ENCODE data around the gene PPDPF. TPM values are rescaled to one million over a fixed set of nuclear protein-coding genes. Genes with fewer than 3 reads are reported as not detected.
"Not testable (repeated sequence)": the region's sequence is repeated elsewhere in the genome, so short reads cannot be mapped to it uniquely, and the experiment has no call there.

Gene PPDPF
- total and polyA plus RNA-seq, 4 donors = 176 to 386 (median 275) TPM

DNA sequence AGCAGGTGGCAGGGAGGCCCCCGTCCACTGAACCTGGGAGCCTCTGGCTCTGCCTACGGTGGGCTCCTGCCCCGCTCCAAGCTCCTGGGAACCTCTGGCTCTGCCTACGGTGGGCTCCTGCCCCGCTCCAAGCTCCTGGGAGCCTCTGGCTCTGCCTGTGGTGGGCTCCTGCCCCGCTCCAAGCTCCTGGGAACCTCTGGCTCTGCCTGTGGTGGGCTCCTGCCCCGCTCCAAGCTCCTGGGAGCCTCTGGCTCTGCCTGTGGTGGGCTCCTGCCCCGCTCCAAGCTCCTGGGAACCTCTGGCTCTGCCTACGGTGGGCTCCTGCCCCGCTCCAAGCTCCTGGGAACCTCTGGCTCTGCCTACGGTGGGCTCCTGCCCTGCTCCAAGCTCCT is 50.5 kb downstream of the PPDPF start:
- DNase-seq; H3K4me1 ChIP-seq (ENCODE audit: control insufficient read depth in 1 of 2, insufficient read depth in 2 of 2, low read length in 2 of 2); intact Hi-C loops (cut with DNase I); H3K9me3 ChIP-seq (ENCODE audit: control insufficient read depth, low read length); H3K27me3 ChIP-seq (ENCODE audit: control insufficient read depth in 1 of 2, insufficient read depth in 2 of 2, low read length in 1 of 2); H3K27ac ChIP-seq (ENCODE audit: low read depth in 1 of 2, low read length in 2 of 2); ATAC-seq (ENCODE audit: low FRiP score); H3K36me3 ChIP-seq (ENCODE audit: control insufficient read depth in 1 of 2, insufficient read depth in 2 of 2, low read length in 1 of 2); H3K4me3 ChIP-seq (ENCODE audit: low read length in 2 of 2): not testable (repeated sequence)
- 56 to 59% methylated on average over 2 to 8 of the region's 11 CpGs for WGBS, 2 donors

Other genes starting within 250 kb of the PPDPF start
- 10 to 100 TPM; 75.6 to 88.2 TPM for gene ARFGAP1, start 248.0 kb upstream of the PPDPF start, total RNA-seq
- 100 to 1,000 TPM in 1 of 2 donors, 10 to 100 TPM in 1; 21.7 to 202 TPM for gene ARFGAP1, start 248.0 kb upstream of the PPDPF start, polyA plus RNA-seq
- gene COL20A1, start 227.6 kb upstream of the PPDPF start, total RNA-seq = under 1 TPM in 1 of 2 donors, not detected in 1; 0.09 TPM
- under 1 TPM in 1 of 2 donors, not detected in 1; 0.15 TPM for gene COL20A1, start 227.6 kb upstream of the PPDPF start, polyA plus RNA-seq
- not detected for gene CHRNA4, start 159.4 kb upstream of the PPDPF start, total RNA-seq
- gene CHRNA4, start 159.4 kb upstream of the PPDPF start, polyA plus RNA-seq = not detected
- gene KCNQ2, start 48.1 kb upstream of the PPDPF start, total RNA-seq = not detected
- not detected for gene KCNQ2, start 48.1 kb upstream of the PPDPF start, polyA plus RNA-seq
- gene EEF1A2, start 21.7 kb upstream of the PPDPF start, total RNA-seq = 1 to 10 TPM in 1 of 2 donors, under 1 TPM in 1; 0.88 to 1.5 TPM
- 1 to 10 TPM in 1 of 2 donors, under 1 TPM in 1; 0.64 to 6.0 TPM for gene EEF1A2, start 21.7 kb upstream of the PPDPF start, polyA plus RNA-seq
- gene PTK6, start 16.6 kb downstream of the PPDPF start, total RNA-seq = under 1 TPM; 0.19 to 0.30 TPM
- gene PTK6, start 16.6 kb downstream of the PPDPF start, polyA plus RNA-seq = 1 to 10 TPM in 1 of 2 donors, under 1 TPM in 1; 0.10 to 4.6 TPM
- gene SRMS, start 27.0 kb downstream of the PPDPF start, total RNA-seq = not detected
- not detected for gene SRMS, start 27.0 kb downstream of the PPDPF start, polyA plus RNA-seq
- under 1 TPM in 1 of 2 donors, not detected in 1; 0.57 TPM for gene FNDC11, start 33.4 kb downstream of the PPDPF start, total RNA-seq
- under 1 TPM in 1 of 2 donors, not detected in 1; 0.84 TPM for gene FNDC11, start 33.4 kb downstream of the PPDPF start, polyA plus RNA-seq
- 10 to 100 TPM; 23.2 to 41.6 TPM for gene HELZ2, start 53.5 kb downstream of the PPDPF start, total RNA-seq
- gene HELZ2, start 53.5 kb downstream of the PPDPF start, polyA plus RNA-seq = 1 to 10 TPM; 2.3 to 4.8 TPM
- 10 to 100 TPM; 10.2 to 10.3 TPM for gene GMEB2, start 106.3 kb downstream of the PPDPF start, total RNA-seq
- gene GMEB2, start 106.3 kb downstream of the PPDPF start, polyA plus RNA-seq = 1 to 10 TPM; 3.9 to 9.6 TPM
- 10 to 100 TPM; 10.5 to 31.2 TPM for gene STMN3, start 132.7 kb downstream of the PPDPF start, total RNA-seq
- 10 to 100 TPM; 11.3 to 26.1 TPM for gene STMN3, start 132.7 kb downstream of the PPDPF start, polyA plus RNA-seq
- 10 to 100 TPM; 35.5 to 43.0 TPM for gene RTEL1, start 137.5 kb downstream of the PPDPF start, total RNA-seq
- 100 to 1,000 TPM in 1 of 2 donors, 1 to 10 TPM in 1; 6.8 to 114 TPM for gene RTEL1, start 137.5 kb downstream of the PPDPF start, polyA plus RNA-seq
- gene TNFRSF6B, start 175.9 kb downstream of the PPDPF start, total RNA-seq = 10 to 100 TPM in 1 of 2 donors, 1 to 10 TPM in 1; 5.9 to 11.5 TPM
- gene TNFRSF6B, start 175.9 kb downstream of the PPDPF start, polyA plus RNA-seq = 10 to 100 TPM in 1 of 2 donors, 1 to 10 TPM in 1; 2.1 to 73.9 TPM
- 10 to 100 TPM; 46.3 to 51.7 TPM for gene ARFRP1, start 187.2 kb downstream of the PPDPF start, total RNA-seq
- gene ARFRP1, start 187.2 kb downstream of the PPDPF start, polyA plus RNA-seq = 10 to 100 TPM; 28.9 to 76.2 TPM
- gene ZGPAT, start 187.3 kb downstream of the PPDPF start, total RNA-seq = 10 to 100 TPM; 20.8 to 28.6 TPM
- 10 to 100 TPM; 22.5 to 49.5 TPM for gene ZGPAT, start 187.3 kb downstream of the PPDPF start, polyA plus RNA-seq
- 1 to 10 TPM; 6.5 to 7.4 TPM for gene LIME1, start 215.9 kb downstream of the PPDPF start, total RNA-seq
- gene LIME1, start 215.9 kb downstream of the PPDPF start, polyA plus RNA-seq = 10 to 100 TPM in 1 of 2 donors, 1 to 10 TPM in 1; 9.9 to 57.6 TPM
- gene SLC2A4RG, start 219.0 kb downstream of the PPDPF start, total RNA-seq = 10 to 100 TPM; 49.9 to 72.4 TPM
- gene SLC2A4RG, start 219.0 kb downstream of the PPDPF start, polyA plus RNA-seq = 10 to 100 TPM; 24.7 to 86.7 TPM